WERI-Rb-1 (cell line): ENCODE results near the gene SH3RF3.
"Not testable (repeated sequence)": the region's sequence is repeated elsewhere in the genome, so short reads cannot be mapped to it uniquely, and the experiment has no call there.

Experiments used
- DNase-seq: peaks from one replicate; pipeline ENCODE4 v3.0.0-alpha.2; 2020
- H3K27ac ChIP-seq: fragments of 250-450 bp; sonication (Bioruptor Pico); 2 replicates; pipeline ENCODE4 v1.5.1; 2020; ENCODE audit warnings: mild to moderate bottlenecking, moderate library complexity
- H3K27me3 ChIP-seq: fragments of 250-450 bp; sonication (Bioruptor Pico); 2 replicates; pipeline ENCODE4 v1.5.1; 2021; ENCODE audit warnings: mild to moderate bottlenecking, low read depth, moderate library complexity; ENCODE audit not compliant: insufficient read depth, severe bottlenecking
- H3K36me3 ChIP-seq: fragments of 250-450 bp; sonication (Bioruptor Pico); 2 replicates; pipeline ENCODE4 v1.5.1; 2020; ENCODE audit warnings: mild to moderate bottlenecking, moderate library complexity
- H3K4me3 ChIP-seq: 2 replicates; pipeline ENCODE4 v1.5.1; 2011; ENCODE audit warnings: low read depth, mild to moderate bottlenecking, control low read depth, low read length
- H3K9me3 ChIP-seq: fragments of 250-450 bp; sonication (Bioruptor Pico); 2 replicates; pipeline ENCODE4 v1.5.1; 2021; ENCODE audit warnings: mild to moderate bottlenecking, moderate library complexity; ENCODE audit not compliant: severe bottlenecking
- CTCF ChIP-seq: IDR thresholded peaks from 2 replicates; pipeline ENCODE4 v1.5.1; 2011; ENCODE audit warnings: low read depth, mild to moderate bottlenecking, control low read depth, inconsistent platforms, low read length

SH3RF3 gene

GRCh38 chr2:109120166-109120565, 8.8 kb upstream of the SH3RF3 start:
- no peaks in the 10 kb centered on the region for H3K27me3 ChIP-seq
- no peak for TF ChIP-seq CTCF
- DNase-seq = no peak
- no peaks in the 10 kb centered on the region for H3K9me3 ChIP-seq
- no peak overlapping the region for H3K4me3 ChIP-seq
- no peak overlapping the region for H3K27ac ChIP-seq
- no peaks in the 10 kb centered on the region for H3K36me3 ChIP-seq

- not testable (repeated sequence) for H3K27me3 ChIP-seq, DNase-seq, H3K36me3 ChIP-seq, H3K4me3 ChIP-seq, H3K27ac ChIP-seq, H3K9me3 ChIP-seq
Measured at GRCh38 chr2:109120686-109121085, 8.3 kb upstream of the SH3RF3 start.

GRCh38 chr2:109123586-109124201, 5.3 kb upstream of the SH3RF3 start:
- Histone ChIP-seq H3K4me3 (no peak overlapping the region), H3K36me3 (no peaks in the 10 kb centered on the region), H3K27ac (no peak overlapping the region), H3K27me3 (no peaks in the 10 kb centered on the region), H3K9me3 (no peaks in the 10 kb centered on the region)
- no peak for DNase-seq
- TF ChIP-seq CTCF = no peak

GRCh38 chr2:109124982-109125592, 3.9 kb upstream of the SH3RF3 start:
- Histone ChIP-seq H3K4me3 (no peak overlapping the region), H3K27ac (no peak overlapping the region), H3K36me3 (no peaks in the 10 kb centered on the region), H3K9me3 (no peaks in the 10 kb centered on the region), H3K27me3 (peaks cover 5% of the 10 kb centered on the region)
- no peak for TF ChIP-seq CTCF
- DNase-seq = no peak

- H3K27ac ChIP-seq = no peak overlapping the region
- H3K4me3 ChIP-seq = no peak overlapping the region
- no peak for DNase-seq
Measured at GRCh38 chr2:109125593-109126500, 3.2 kb upstream of the SH3RF3 start.

More at GRCh38 chr2:109125593-109126500, 3.2 kb upstream of the SH3RF3 start:
- no peak for TF ChIP-seq CTCF
- Histone ChIP-seq H3K27me3 (peaks cover 9% of the 10 kb centered on the region), H3K9me3 (no peaks in the 10 kb centered on the region), H3K36me3 (no peaks in the 10 kb centered on the region)
